GM15510 (cell line): Measurements from ENCODE around the gene TMEM223.

Source experiments
- POLR2A ChIP-seq: IDR thresholded peaks from 3 replicates; pipeline ENCODE4 v1.6.1; 2011; ENCODE audit warnings: borderline replicate concordance; ENCODE audit not compliant: insufficient read length; ENCODE audit errors: extremely low read depth

The TMEM223 gene

GRCh38 chr11:62805961-62806441, 14.2 kb upstream of the TMEM223 start:
- no peak for TF ChIP-seq POLR2A

GRCh38 chr11:62805076-62805892, 13.5 kb upstream of the TMEM223 start, which contains the start of gene NXF1:
TSS of gene NXF1 (minus strand) at chr11:62805440. CDS start at chr11:62805356, 84 bp downstream.
- TF ChIP-seq POLR2A, result peak; percentile 100

GRCh38 chr11:62804310-62805075, 12.7 kb upstream of the TMEM223 start:
- TF ChIP-seq POLR2A, result no peak

GRCh38 chr11:62801071-62801470, 9.3 kb upstream of the TMEM223 start:
- TF ChIP-seq POLR2A, result no peak

GRCh38 chr11:62799486-62799885, 7.7 kb upstream of the TMEM223 start:
- TF ChIP-seq POLR2A, result no peak

GRCh38 chr11:62796281-62796680, 4.5 kb upstream of the TMEM223 start:
- no peak for TF ChIP-seq POLR2A

GRCh38 chr11:62794201-62794775, 2.5 kb upstream of the TMEM223 start:
- no peak for TF ChIP-seq POLR2A

- TF ChIP-seq POLR2A, result no peak
These were observed 383 bp upstream of the TMEM223 start for GRCh38 chr11:62792202-62792575.

GRCh38 chr11:62789576-62789975, 2.2 kb downstream of the TMEM223 start:
- no peak for TF ChIP-seq POLR2A

- TF ChIP-seq POLR2A, result no peak
These were observed 2.8 kb downstream of the TMEM223 start for GRCh38 chr11:62788991-62789390.

- peak; percentile 99 for TF ChIP-seq POLR2A
These were observed 4.6 kb downstream of the TMEM223 start, which contains the start of gene TMEM179B for GRCh38 chr11:62787005-62787759. TSS of gene TMEM179B (plus strand) at chr11:62787402. CDS start at chr11:62787432, 30 bp downstream.

GRCh38 chr11:62786318-62787004, 5.3 kb downstream of the TMEM223 start:
- no peak for TF ChIP-seq POLR2A

- no peak for TF ChIP-seq POLR2A
These were observed 9.1 kb downstream of the TMEM223 start for GRCh38 chr11:62782753-62783152.

- TF ChIP-seq POLR2A, result no peak
These were observed 13.4 kb downstream of the TMEM223 start for GRCh38 chr11:62778441-62778840.
